Measurements from ENCODE around the gene FXYD4. TPM values are rescaled to one million over a fixed set of nuclear protein-coding genes. Genes with fewer than 3 reads are reported as not detected.

Gene FXYD4
- polyA plus RNA-seq, 1 donor (not counting 4 experiments of a cell fraction or from before 2014, with no cell fraction given) = not detected

- H3K27ac ChIP-seq (ENCODE audit: control insufficient read depth, insufficient read depth, low read length) = no peak overlapping the region
- no peak overlapping the region for H3K4me3 ChIP-seq (ENCODE audit: control insufficient read depth in 2 of 3, extremely low read depth in 1 of 3, insufficient read depth in 2 of 3, low read depth in 1 of 3, low read length in 3 of 3)
- dilution Hi-C loops (cut with MboI; ENCODE audit: extremely low pct_ligation_motif_present, low sequenced_read_pairs) = no loop called here
- H2AFZ ChIP-seq (ENCODE audit: control insufficient read depth, low read length) = no peak overlapping the region
- H3K27me3 ChIP-seq (ENCODE audit: control insufficient read depth, extremely low read depth, insufficient read depth, low read length) = no peaks in the 10 kb centered on the region
- H4K20me1 ChIP-seq (ENCODE audit: control insufficient read depth, extremely low read depth, insufficient read depth, low read length) = peaks cover 8% of the 10 kb centered on the region
- no peaks in the 10 kb centered on the region for H3K9me3 ChIP-seq (ENCODE audit: control insufficient read depth, low read depth, low read length)
- H3K9me1 ChIP-seq (ENCODE audit: control insufficient read depth, extremely low read depth, insufficient read depth, low read length) = no peaks in the 10 kb centered on the region
- peaks cover 14% of the 10 kb centered on the region for H3K4me1 ChIP-seq (ENCODE audit: control insufficient read depth, extremely low read depth, insufficient read depth, low read length)
- H3K4me2 ChIP-seq (ENCODE audit: control insufficient read depth, extremely low read depth, insufficient read depth, low read depth, low read length) = no peak overlapping the region
- FAIRE-seq (no peak), DNase-seq (ENCODE audit: low read depth, low spot score) (no peak)
- peaks cover 39% of the 10 kb centered on the region for H3K79me2 ChIP-seq (ENCODE audit: control insufficient read depth, insufficient read depth, low read length)
- H3K36me3 ChIP-seq (ENCODE audit: control insufficient read depth in 2 of 2, extremely low read depth in 1 of 2, insufficient read depth in 2 of 2, low read length in 2 of 2) = peaks cover 26 to 35% of the 10 kb centered on the region in 2 experiments
- TF ChIP-seq EZH2 (IDR thresholded peaks at IDR 0.05; ENCODE audit: low read length) (no peak), CTCF (optimal IDR thresholded peaks at IDR 0.05 in 1 of 3, IDR thresholded peaks at IDR 0.05 in 1 of 3, conservative IDR thresholded peaks at IDR 0.05 in 1 of 3; ENCODE audit: extremely low read depth in 1 of 3, insufficient read depth in 2 of 3, low read length in 3 of 3) (no peak)
- no peak overlapping the region for H3K9ac ChIP-seq (ENCODE audit: control insufficient read depth, extremely low read depth, insufficient read depth, low read length)
Measured at GRCh38 chr10:43386549-43386948, 15.1 kb downstream of the FXYD4 start.

- no peaks in the 10 kb centered on the region for H3K9me1 ChIP-seq (ENCODE audit: control insufficient read depth, extremely low read depth, insufficient read depth, low read length)
- no peak for DNase-seq (ENCODE audit: low read depth, low spot score)
- dilution Hi-C loops (cut with MboI; ENCODE audit: extremely low pct_ligation_motif_present, low sequenced_read_pairs) = no loop called here
- H3K79me2 ChIP-seq (ENCODE audit: control insufficient read depth, insufficient read depth, low read length) = peaks cover 44% of the 10 kb centered on the region
- H3K4me1 ChIP-seq (ENCODE audit: control insufficient read depth, extremely low read depth, insufficient read depth, low read length) = peaks cover 14% of the 10 kb centered on the region
- no peak overlapping the region for H2AFZ ChIP-seq (ENCODE audit: control insufficient read depth, low read length)
- H3K9ac ChIP-seq (ENCODE audit: control insufficient read depth, extremely low read depth, insufficient read depth, low read length) = no peak overlapping the region
- peaks cover 11% of the 10 kb centered on the region for H4K20me1 ChIP-seq (ENCODE audit: control insufficient read depth, extremely low read depth, insufficient read depth, low read length)
- H3K27me3 ChIP-seq (ENCODE audit: control insufficient read depth, extremely low read depth, insufficient read depth, low read length) = no peaks in the 10 kb centered on the region
- H3K27ac ChIP-seq (ENCODE audit: control insufficient read depth, insufficient read depth, low read length) = no peak overlapping the region
- H3K4me2 ChIP-seq (ENCODE audit: control insufficient read depth, extremely low read depth, insufficient read depth, low read depth, low read length) = no peak overlapping the region
- no peak overlapping the region for H3K4me3 ChIP-seq (ENCODE audit: control insufficient read depth in 2 of 3, extremely low read depth in 1 of 3, insufficient read depth in 2 of 3, low read depth in 1 of 3, low read length in 3 of 3)
- peaks cover 26 to 38% of the 10 kb centered on the region in 2 experiments for H3K36me3 ChIP-seq (ENCODE audit: control insufficient read depth in 2 of 2, extremely low read depth in 1 of 2, insufficient read depth in 2 of 2, low read length in 2 of 2)
- H3K9me3 ChIP-seq (ENCODE audit: control insufficient read depth, low read depth, low read length) = no peaks in the 10 kb centered on the region
- TF ChIP-seq CTCF (optimal IDR thresholded peaks at IDR 0.05 in 1 of 3, IDR thresholded peaks at IDR 0.05 in 1 of 3, conservative IDR thresholded peaks at IDR 0.05 in 1 of 3; ENCODE audit: extremely low read depth in 1 of 3, insufficient read depth in 2 of 3, low read length in 3 of 3) (no peak), EZH2 (IDR thresholded peaks at IDR 0.05; ENCODE audit: low read length) (no peak)
- no peak for FAIRE-seq
Measured at GRCh38 chr10:43386981-43387677, 15.7 kb downstream of the FXYD4 start.
